Central memory CD4-positive, alpha-beta T cell (primary cell): ENCODE results near the gene NPAS2.

Source experiments
- DNase-seq: peaks from one replicate; pipeline ENCODE4 v3.0.0; 2022

NPAS2 gene

GRCh38 chr2:100921685-100922161 lies 101.8 kb downstream of the NPAS2 start:
- DNase-seq, result no peak

DNA sequence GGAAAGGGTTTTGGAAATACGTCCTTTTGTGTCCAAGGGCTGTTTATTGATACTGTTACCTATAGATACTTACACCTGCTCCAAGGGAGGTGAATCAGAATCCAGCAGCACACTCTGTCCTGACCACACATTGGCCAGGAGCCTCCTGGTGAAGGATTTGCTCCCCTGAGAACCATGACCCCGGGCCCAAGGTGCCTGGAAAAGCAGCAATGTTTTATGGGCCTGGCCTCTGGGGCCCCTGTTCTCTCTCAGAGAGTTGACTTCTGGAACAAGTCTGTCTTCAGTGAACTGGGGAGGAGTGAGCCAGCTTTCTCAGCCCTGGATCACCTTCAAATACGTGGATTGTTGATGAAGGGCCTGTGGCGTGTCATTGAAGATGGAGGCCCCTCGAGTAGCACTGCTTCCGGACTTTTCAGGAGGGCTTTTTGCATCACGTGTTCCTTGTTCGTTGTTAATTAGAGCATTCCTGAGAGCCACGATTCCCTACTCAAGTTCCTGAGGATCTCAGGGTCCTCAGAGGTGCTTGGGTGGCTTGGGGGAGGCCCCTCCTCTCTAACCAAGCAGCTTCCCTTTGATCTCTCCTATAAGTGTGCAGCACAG lies 103.6 kb downstream of the NPAS2 start:
- DNase-seq, result no peak

DNA sequence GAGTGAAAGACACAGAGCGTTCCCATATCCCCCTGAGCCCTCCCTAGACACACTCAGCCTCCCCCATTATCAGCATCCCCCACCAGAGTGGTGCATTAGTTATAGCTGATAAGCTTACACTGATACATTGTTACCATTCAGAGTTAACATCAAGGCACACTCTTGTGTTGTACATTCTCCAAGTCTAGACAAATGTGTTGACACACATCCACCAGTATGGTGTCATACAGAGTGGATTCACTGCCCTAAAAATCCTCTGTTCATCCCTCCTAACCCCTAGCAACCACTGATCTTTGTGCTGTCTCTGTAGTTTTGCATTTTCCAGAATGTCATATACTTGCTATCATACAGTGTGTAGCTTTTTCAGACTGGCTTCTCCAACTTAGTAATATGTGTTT lies 104.2 kb downstream of the NPAS2 start:
- no peak for DNase-seq

DNA sequence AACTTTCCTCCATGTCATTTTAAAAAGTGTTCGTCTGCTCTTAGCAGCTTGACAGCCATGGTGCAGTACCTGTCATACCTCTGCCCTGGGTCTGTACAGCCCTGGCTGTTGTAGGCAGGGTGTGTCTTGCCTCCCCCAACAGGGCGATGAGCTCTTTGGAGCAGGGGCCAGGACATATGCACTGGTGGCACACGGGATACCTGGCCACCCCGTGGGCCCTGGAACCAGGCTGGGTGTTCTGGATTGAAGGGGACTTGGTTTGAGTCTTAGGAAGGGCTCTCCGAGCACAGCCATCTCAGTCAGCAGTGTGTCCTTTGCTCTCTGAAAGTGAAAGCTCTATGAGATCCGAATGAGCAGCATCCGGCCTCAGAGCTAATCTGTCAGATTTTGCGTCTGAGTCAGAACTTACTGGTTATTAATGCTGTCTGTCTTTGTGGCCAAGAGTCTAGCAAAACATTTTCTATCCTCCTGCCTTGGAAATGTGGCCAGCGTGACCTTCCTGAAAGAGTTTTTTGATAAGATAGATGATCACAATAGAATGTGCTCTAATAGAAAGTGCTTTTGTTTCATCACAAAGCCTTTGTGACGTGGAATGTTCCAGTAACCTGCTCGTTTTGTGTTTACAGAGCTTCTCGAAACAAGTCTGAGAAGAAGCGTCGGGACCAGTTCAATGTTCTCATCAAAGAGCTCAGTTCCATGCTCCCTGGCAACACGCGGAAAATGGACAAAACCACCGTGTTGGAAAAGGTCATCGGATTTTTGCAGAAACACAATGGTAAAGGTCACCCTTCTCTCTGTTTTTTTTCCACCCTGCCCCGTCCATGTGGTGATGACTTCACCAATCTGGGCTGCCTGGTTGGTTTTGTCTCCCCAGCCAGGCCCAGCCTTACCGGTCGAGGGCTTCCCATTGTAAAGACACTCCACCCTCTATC lies 104.8 kb downstream of the NPAS2 start:
- DNase-seq, result peak; percentile 36

- no peak for DNase-seq
Observed at GRCh38 chr2:100928235-100928634, 108.3 kb downstream of the NPAS2 start.

DNA sequence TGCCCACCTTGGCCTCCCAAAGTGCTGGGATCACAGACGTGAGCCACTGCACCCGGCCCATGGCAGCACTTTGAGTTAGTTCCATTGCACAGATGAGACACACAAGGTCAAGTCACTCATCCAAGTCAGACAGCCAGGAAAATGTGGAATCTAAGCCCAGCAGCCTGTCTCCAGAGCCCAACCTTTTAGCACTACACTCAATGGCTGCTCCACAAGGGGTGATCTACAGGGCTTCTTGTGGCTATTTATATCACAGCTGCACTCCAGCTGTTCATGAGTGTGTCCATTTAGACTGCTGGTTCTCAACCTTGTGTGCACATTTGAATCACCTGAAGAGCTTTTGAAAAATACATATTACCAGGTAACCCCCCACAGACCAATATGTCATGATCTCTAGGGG lies 109.2 kb downstream of the NPAS2 start:
- no peak for DNase-seq

GRCh38 chr2:100934504-100935371 lies 114.8 kb downstream of the NPAS2 start:
- DNase-seq, result no peak

DNA sequence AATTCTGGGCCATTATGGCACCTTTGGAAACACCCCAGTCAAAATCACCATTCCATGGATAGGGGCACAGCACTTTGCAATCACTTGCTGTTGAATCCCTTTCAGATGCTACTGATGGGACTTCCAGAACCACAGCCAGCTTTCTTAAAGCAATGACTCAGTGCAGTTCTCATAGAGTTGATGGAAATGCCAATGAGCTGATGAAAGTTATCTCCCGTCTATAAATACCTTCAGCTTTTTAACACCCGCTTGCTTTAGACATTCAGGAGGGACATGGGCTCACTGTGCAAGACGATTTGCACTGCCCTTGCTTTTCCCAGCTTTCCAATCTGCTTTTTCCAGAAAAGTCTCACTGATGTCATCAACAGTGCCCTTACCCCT lies 115.4 kb downstream of the NPAS2 start:
- DNase-seq, result no peak

GRCh38 chr2:100936070-100936741 lies 116.3 kb downstream of the NPAS2 start:
- DNase-seq, result no peak

GRCh38 chr2:100936972-100937542 lies 117.1 kb downstream of the NPAS2 start:
- DNase-seq, result no peak

GRCh38 chr2:100938031-100939026 lies 118.4 kb downstream of the NPAS2 start:
- DNase-seq, result no peak

GRCh38 chr2:100939445-100939844 lies 119.5 kb downstream of the NPAS2 start:
- DNase-seq, result no peak

GRCh38 chr2:100940240-100940639 lies 120.3 kb downstream of the NPAS2 start:
- DNase-seq, result no peak

DNA sequence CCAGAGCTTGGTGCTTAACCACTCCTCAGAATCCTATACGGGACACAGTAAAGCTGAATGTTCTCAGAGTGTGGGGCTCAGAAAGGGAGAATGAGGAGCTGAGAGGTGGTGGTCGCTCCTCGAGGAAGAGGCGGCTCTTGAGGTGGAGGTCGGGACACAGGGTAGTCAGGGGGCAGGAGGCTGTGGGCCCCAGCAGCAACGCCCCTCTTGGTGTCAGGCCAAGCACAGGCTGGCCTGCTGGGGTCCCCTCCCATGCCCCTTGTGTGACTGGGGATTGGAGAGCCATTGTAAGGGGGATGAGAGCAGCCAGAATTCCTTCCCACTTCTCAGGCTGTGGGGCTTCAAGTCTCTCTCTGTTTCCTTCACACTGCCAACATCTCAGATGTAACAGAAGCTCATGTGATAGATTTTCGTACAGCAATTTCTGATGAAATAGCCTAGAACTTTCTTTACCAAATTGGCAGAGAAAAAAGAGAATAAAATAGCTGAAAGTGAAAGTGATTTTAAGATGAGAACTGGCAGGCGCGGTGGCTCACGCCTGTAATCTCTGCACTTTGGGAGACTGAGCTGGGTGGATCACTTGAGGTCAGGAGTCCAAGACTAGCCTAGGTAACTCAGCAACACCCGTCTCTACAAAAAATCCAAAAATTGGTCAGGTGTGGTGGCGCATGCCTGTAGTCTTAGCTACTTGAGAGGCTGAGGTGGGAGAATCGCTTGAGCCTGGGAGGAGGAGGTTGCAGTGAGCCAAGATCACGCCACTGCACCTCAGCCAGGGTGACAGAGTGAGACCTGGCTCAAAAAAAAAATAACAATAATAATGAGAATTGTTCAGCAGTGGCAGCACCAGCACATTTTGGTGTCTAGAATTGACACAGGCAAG lies 121.1 kb downstream of the NPAS2 start:
- no peak for DNase-seq

GRCh38 chr2:100941646-100942240 lies 121.8 kb downstream of the NPAS2 start:
- DNase-seq, result no peak

- no peak for DNase-seq
Observed at GRCh38 chr2:100944617-100945432, 124.9 kb downstream of the NPAS2 start.

- DNase-seq, result no peak
Observed at GRCh38 chr2:100945433-100945740, 125.4 kb downstream of the NPAS2 start.

DNA sequence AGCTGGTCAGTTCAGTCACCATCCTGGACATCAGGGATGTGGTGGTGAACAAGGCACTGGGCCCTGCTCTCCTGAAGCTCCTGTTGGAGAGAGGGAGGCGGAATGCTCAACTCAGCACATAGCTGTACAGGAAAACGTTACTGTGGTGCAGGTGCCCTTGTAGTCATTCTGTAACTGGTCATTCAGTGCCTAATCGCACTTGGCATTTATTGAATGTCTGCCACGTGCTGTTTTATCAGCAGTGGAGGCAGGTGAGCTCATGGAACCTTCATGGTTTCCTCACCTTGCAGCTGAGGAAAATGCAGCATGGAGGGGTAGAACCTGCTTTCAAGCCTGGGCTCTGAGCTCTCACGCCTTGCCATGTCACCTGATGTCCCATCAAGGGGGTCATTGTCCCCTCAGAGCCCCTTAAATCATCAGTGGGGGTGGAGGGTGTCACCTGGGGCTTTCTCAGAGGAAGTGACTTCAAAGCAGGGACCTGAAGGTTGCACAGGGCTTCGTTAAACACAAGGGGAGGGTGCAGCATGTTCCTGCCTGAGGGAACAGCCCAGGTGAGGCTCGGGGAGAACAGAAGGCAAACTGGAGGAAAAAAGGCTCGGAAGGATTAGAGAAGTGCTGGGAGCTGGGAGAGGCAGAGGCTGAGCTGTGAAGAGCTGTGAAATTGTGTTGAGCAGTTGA lies 126.1 kb downstream of the NPAS2 start:
- DNase-seq, result no peak
